ENCODE data around the gene ZCCHC7.
"Not testable (repeated sequence)": the region's sequence is repeated elsewhere in the genome, so short reads cannot be mapped to it uniquely, and the experiment has no call there.

The ZCCHC7 gene

DNA sequence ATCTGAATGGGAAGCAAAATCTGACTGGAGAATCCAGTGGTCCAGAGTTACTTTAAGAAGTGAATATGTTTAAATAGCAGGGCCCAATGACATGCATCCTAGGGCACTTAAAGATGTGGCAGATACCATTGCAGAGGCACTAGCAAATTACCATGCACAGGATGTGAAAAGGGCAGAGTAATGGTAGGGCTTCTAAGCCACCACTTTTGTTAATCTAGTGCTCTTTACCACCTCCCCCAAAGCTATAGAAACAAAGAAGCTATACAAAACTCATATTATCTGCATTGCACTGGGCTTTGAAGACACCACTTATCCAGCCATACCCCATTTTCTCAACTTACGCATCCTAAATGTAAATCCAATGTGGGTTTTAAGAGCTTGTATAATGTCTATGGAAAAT lies 81.2 kb downstream of the ZCCHC7 start:
- TF ChIP-seq, protein P1, sequence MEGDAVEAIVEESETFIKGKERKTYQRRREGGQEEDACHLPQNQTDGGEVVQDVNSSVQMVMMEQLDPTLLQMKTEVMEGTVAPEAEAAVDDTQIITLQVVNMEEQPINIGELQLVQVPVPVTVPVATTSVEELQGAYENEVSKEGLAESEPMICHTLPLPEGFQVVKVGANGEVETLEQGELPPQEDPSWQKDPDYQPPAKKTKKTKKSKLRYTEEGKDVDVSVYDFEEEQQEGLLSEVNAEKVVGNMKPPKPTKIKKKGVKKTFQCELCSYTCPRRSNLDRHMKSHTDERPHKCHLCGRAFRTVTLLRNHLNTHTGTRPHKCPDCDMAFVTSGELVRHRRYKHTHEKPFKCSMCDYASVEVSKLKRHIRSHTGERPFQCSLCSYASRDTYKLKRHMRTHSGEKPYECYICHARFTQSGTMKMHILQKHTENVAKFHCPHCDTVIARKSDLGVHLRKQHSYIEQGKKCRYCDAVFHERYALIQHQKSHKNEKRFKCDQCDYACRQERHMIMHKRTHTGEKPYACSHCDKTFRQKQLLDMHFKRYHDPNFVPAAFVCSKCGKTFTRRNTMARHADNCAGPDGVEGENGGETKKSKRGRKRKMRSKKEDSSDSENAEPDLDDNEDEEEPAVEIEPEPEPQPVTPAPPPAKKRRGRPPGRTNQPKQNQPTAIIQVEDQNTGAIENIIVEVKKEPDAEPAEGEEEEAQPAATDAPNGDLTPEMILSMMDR (IDR thresholded peaks at IDR 0.05), result no peak
- no peak overlapping the region for H3K27ac ChIP-seq
- no peaks in the 10 kb centered on the region for H3K27me3 ChIP-seq
- no peaks in the 10 kb centered on the region for H3K9me3 ChIP-seq
- H3K4me1 ChIP-seq (ENCODE audit: control insufficient read depth in 1 of 2, insufficient read depth in 1 of 2, low read depth in 1 of 2, low read length in 1 of 2), result no peaks in the 10 kb centered on the region
- no peak overlapping the region for H3K4me3 ChIP-seq (ENCODE audit: low read depth in 1 of 2, low read length in 1 of 2)
- peaks cover 4% of the 10 kb centered on the region for H3K36me3 ChIP-seq

DNA sequence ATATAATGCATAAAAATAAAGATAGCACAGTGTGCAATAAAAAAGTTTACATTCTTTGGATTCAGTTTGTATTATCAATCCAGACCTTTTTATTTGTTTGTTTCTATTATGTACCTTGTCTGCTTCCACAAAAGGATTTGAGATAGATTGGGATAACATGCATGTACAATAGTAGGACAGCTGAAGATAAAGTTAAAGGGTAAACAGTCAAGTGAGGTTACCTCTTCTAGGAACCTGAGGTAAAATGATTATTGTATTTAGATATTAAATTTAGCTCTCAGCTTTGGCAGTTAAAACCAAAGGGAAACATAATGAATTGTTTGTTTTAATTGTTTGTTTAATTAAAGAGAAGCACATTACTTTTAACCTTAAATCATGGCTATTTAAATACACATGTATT lies 81.7 kb downstream of the ZCCHC7 start:
- H3K4me3 ChIP-seq (ENCODE audit: low read depth in 1 of 2, low read length in 1 of 2), result no peak overlapping the region
- peaks cover 4% of the 10 kb centered on the region for H3K36me3 ChIP-seq
- H3K27me3 ChIP-seq, result no peaks in the 10 kb centered on the region
- TF ChIP-seq, protein P1 (IDR thresholded peaks at IDR 0.05), result no peak
- H3K9me3 ChIP-seq, result no peaks in the 10 kb centered on the region
- no peak overlapping the region for H3K27ac ChIP-seq
- no peaks in the 10 kb centered on the region for H3K4me1 ChIP-seq (ENCODE audit: control insufficient read depth in 1 of 2, insufficient read depth in 1 of 2, low read depth in 1 of 2, low read length in 1 of 2)

DNA sequence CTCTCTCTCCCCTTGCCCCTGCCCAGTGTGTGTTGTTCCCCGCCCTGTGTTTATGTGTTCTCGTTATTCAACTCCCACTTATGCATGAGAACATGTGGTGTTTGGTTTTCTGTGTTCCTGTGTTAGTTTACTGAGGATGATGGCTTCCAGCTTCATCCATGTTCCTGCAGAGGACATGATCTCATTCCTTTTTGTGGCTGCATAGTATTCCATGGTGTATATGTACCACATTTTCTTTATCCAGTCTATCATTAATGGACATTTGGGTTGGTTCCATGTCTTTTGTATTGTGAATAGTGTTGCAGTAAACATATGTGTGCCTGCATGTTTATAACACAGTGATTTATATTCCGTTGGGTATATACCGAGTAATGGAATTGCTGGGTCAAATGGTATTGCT lies 83.1 kb downstream of the ZCCHC7 start:
- not testable (repeated sequence) for H3K36me3 ChIP-seq; H3K9me3 ChIP-seq; H3K27me3 ChIP-seq; H3K4me1 ChIP-seq (ENCODE audit: control insufficient read depth in 1 of 2, insufficient read depth in 1 of 2, low read depth in 1 of 2, low read length in 1 of 2); H3K4me3 ChIP-seq (ENCODE audit: low read depth in 1 of 2, low read length in 1 of 2); H3K27ac ChIP-seq

DNA sequence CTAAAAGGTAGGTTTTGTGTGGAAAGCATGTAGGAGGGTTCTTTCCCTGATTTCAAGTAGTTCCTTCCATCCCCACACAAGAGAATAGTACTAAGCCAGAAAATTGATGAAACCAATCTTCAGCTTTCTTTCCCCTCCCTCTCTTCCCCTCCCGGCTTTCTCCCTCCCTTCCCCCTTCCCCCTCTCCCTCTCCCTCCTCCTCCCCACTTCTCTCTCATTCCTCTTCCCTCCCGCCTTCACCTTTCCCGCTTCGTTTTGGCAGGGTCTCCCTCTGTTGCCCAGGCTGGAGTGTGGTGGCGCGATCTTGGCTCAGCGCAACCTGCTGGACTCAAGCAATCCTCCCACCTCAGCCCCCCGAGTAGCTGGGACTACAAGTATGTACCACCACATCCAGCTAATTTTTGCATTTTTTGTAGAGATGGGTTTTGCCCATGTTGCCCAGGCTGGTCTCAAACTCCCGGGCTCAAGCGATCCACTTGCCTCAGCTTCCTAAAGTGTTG lies 85.8 kb downstream of the ZCCHC7 start:
- Histone ChIP-seq H3K4me1 (ENCODE audit: control insufficient read depth in 1 of 2, insufficient read depth in 1 of 2, low read depth in 1 of 2, low read length in 1 of 2) (no peaks in the 10 kb centered on the region), H3K27me3 (no peaks in the 10 kb centered on the region), H3K9me3 (no peaks in the 10 kb centered on the region), H3K4me3 (ENCODE audit: low read depth in 1 of 2, low read length in 1 of 2) (no peak overlapping the region), H3K27ac (no peak overlapping the region), H3K36me3 (peaks cover 9% of the 10 kb centered on the region)
- TF ChIP-seq, protein P1 (IDR thresholded peaks at IDR 0.05), result no peak

DNA sequence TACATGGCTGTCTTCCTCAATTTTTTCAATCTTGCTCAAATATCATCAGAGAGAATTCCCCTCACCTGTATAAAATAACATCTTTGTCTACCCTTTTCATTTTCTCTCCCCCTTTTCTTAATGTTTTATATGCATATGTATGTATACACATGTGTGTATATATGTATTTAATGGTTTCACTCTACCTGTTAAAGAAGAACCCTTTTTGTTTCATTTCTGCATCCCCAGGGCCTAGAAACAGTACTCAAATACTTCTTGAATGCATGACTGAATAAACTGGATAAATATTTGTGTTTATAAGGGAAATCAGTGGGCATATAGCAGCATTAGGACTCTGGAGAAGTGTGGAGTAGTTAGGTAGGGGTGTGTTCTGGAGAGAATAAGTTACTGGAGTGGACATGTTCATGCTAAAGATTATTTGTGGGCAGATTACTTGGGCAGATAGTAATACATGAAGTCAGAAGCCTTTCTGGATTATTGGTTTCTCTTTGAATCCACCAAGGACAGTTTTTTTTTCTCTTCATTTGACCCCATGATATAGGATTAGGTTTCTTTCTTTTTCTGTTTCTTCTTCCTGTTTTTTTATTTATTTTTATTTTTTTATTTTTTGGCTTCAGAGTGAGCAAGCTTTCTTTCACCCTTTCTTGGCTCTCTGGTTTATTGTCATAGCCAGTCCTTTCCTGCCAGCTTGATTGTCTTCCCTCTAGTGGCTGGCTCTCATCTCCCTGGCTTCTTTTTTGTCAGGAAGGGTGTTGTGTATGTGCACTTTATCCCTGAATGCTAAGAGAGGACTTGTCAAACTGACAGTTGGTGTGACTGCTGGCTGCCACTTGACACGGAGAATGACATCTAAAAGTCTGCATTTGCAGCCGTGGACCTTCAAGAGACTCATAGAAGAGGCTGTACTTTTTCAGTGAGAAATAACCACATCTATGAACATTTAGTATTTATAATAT lies 89.3 kb downstream of the ZCCHC7 start:
- no peak overlapping the region for H3K27ac ChIP-seq
- TF ChIP-seq, protein P1 (IDR thresholded peaks at IDR 0.05), result no peak
- no peaks in the 10 kb centered on the region for H3K4me1 ChIP-seq (ENCODE audit: control insufficient read depth in 1 of 2, insufficient read depth in 1 of 2, low read depth in 1 of 2, low read length in 1 of 2)
- H3K4me3 ChIP-seq (ENCODE audit: low read depth in 1 of 2, low read length in 1 of 2), result no peak overlapping the region
- no peaks in the 10 kb centered on the region for H3K9me3 ChIP-seq
- no peaks in the 10 kb centered on the region for H3K27me3 ChIP-seq
- H3K36me3 ChIP-seq, result peaks cover 9% of the 10 kb centered on the region

Data from neutrophil (primary cell).